ENCODE measurements around the gene RAD54L2.

RAD54L2 gene

GRCh38 chr3:51547274-51547673, 8.8 kb downstream of the RAD54L2 start:
- no peak overlapping the region for H4K8ac ChIP-seq (ENCODE audit: low read depth, low read length)
- peaks cover 11% of the 10 kb centered on the region for H3K79me1 ChIP-seq (ENCODE audit: low read length)
- no peak overlapping the region for H3K4ac ChIP-seq (ENCODE audit: low read depth, low read length)
- H2AK5ac ChIP-seq (ENCODE audit: low read length) = no peak overlapping the region
- H2BK15ac ChIP-seq (replicated peaks; ENCODE audit: low read depth) = no peak overlapping the region
- H3K27ac ChIP-seq (ENCODE audit: low read depth, low read length) = no peak overlapping the region
- no peak overlapping the region for H2BK120ac ChIP-seq (ENCODE audit: low read depth, low read length)
- no peaks in the 10 kb centered on the region for H3K36me3 ChIP-seq (ENCODE audit: control insufficient read depth, insufficient read depth, low read length)
- H3K56ac ChIP-seq (ENCODE audit: low read length) = no peak overlapping the region
- H3K4me1 ChIP-seq (ENCODE audit: control insufficient read depth, low read depth, low read length) = peaks cover 3% of the 10 kb centered on the region
- H4K5ac ChIP-seq (ENCODE audit: low read length) = no peak overlapping the region
- H2BK5ac ChIP-seq (ENCODE audit: low read length) = no peak overlapping the region
- no CpG with 5 or more reads among the region's 6 CpGs for WGBS (ENCODE audit: extremely low coverage, insufficient coverage, low lambda C conversion rate)
- DNase-seq = no peak
- H3K79me2 ChIP-seq (ENCODE audit: control insufficient read depth, insufficient read depth, low read length) = peaks cover 8% of the 10 kb centered on the region
- no peak overlapping the region for H3K23ac ChIP-seq (ENCODE audit: low read length)
- H3K9ac ChIP-seq (ENCODE audit: low read length) = no peak overlapping the region
- no peak overlapping the region for H3K18ac ChIP-seq (ENCODE audit: low read length)
- no peaks in the 10 kb centered on the region for H3K27me3 ChIP-seq (ENCODE audit: insufficient read depth, low read length, poor library complexity)
- no peak overlapping the region for H3K4me2 ChIP-seq (ENCODE audit: low read length)
- H3K4me3 ChIP-seq (ENCODE audit: low read length) = no peak overlapping the region

- Histone ChIP-seq H3K79me2 (ENCODE audit: control insufficient read depth, insufficient read depth, low read length) (peaks cover 6% of the 10 kb centered on the region), H3K18ac (ENCODE audit: low read length) (no peak overlapping the region), H3K9ac (ENCODE audit: low read length) (no peak overlapping the region), H3K36me3 (ENCODE audit: control insufficient read depth, insufficient read depth, low read length) (no peaks in the 10 kb centered on the region), H3K4me3 (ENCODE audit: low read length) (no peak overlapping the region), H3K27me3 (ENCODE audit: insufficient read depth, low read length, poor library complexity) (no peaks in the 10 kb centered on the region), H3K27ac (ENCODE audit: low read depth, low read length) (no peak overlapping the region), H3K4me2 (ENCODE audit: low read length) (no peak overlapping the region), H3K4me1 (ENCODE audit: control insufficient read depth, low read depth, low read length) (no peaks in the 10 kb centered on the region), H2BK15ac (replicated peaks; ENCODE audit: low read depth) (no peak overlapping the region), H3K56ac (ENCODE audit: low read length) (no peak overlapping the region), H2BK120ac (ENCODE audit: low read depth, low read length) (no peak overlapping the region), H3K4ac (ENCODE audit: low read depth, low read length) (no peak overlapping the region), H3K23ac (ENCODE audit: low read length) (no peak overlapping the region), H4K8ac (ENCODE audit: low read depth, low read length) (no peak overlapping the region), H2BK5ac (ENCODE audit: low read length) (no peak overlapping the region), H2AK5ac (ENCODE audit: low read length) (no peak overlapping the region), H3K79me1 (ENCODE audit: low read length) (peaks cover 11% of the 10 kb centered on the region), H4K5ac (ENCODE audit: low read length) (no peak overlapping the region)
- DNase-seq = no peak
- no CpG with 5 or more reads among the region's 10 CpGs for WGBS (ENCODE audit: extremely low coverage, insufficient coverage, low lambda C conversion rate)
Observed at GRCh38 chr3:51549311-51549710, 10.8 kb downstream of the RAD54L2 start.

DNA sequence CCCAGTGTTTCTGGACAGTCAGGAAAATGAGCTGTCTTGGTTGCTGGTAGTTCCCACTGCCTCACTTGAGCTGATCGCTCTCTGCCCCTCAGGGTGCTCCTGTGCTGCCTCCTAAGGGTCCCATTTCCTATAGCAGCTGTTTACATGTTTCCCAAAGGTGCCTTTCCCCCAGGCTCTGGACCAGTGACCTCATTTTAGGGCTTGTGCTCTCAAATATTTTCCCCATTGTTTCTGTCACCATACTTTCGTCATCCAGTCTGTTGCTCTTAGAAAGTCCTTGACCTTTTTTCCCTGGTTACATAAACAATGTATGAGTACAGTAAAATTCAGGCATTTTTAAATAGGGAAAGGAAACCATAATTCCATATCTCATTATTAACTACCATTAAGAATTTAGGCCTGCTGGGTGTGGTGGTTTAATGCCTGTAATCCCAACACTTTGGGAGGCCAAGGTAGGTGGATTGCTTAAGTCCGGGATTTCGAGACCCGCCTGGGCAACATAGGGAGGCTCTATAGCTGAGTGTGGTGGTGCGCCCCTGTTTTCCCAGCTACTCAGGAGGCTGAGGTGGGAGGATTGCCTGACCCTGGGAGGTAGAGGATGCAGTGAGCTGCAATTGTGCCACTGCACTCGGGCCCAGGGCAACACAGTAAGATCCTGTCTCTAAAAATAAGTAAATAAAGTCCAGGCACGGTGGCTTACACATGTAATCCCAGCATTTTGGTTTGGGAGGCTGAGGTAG, 11.7 kb downstream of the RAD54L2 start:
- no peak overlapping the region for H3K23ac ChIP-seq (ENCODE audit: low read length)
- no peak for DNase-seq
- no peaks in the 10 kb centered on the region for H3K36me3 ChIP-seq (ENCODE audit: control insufficient read depth, insufficient read depth, low read length)
- no peak overlapping the region for H2AK5ac ChIP-seq (ENCODE audit: low read length)
- peaks cover 11% of the 10 kb centered on the region for H3K79me1 ChIP-seq (ENCODE audit: low read length)
- no peak overlapping the region for H3K9ac ChIP-seq (ENCODE audit: low read length)
- no peak overlapping the region for H2BK120ac ChIP-seq (ENCODE audit: low read depth, low read length)
- peaks cover 6% of the 10 kb centered on the region for H3K79me2 ChIP-seq (ENCODE audit: control insufficient read depth, insufficient read depth, low read length)
- no peak overlapping the region for H4K8ac ChIP-seq (ENCODE audit: low read depth, low read length)
- no peak overlapping the region for H3K4me2 ChIP-seq (ENCODE audit: low read length)
- H4K5ac ChIP-seq (ENCODE audit: low read length) = no peak overlapping the region
- H2BK15ac ChIP-seq (replicated peaks; ENCODE audit: low read depth) = no peak overlapping the region
- H3K27me3 ChIP-seq (ENCODE audit: insufficient read depth, low read length, poor library complexity) = no peaks in the 10 kb centered on the region
- no peaks in the 10 kb centered on the region for H3K4me1 ChIP-seq (ENCODE audit: control insufficient read depth, low read depth, low read length)
- H3K4ac ChIP-seq (ENCODE audit: low read depth, low read length) = no peak overlapping the region
- no peak overlapping the region for H3K18ac ChIP-seq (ENCODE audit: low read length)
- H2BK5ac ChIP-seq (ENCODE audit: low read length) = no peak overlapping the region
- H3K56ac ChIP-seq (ENCODE audit: low read length) = no peak overlapping the region
- no peak overlapping the region for H3K27ac ChIP-seq (ENCODE audit: low read depth, low read length)
- WGBS (ENCODE audit: extremely low coverage, insufficient coverage, low lambda C conversion rate) = no CpG with 5 or more reads among the region's 8 CpGs
- H3K4me3 ChIP-seq (ENCODE audit: low read length) = no peak overlapping the region

DNA sequence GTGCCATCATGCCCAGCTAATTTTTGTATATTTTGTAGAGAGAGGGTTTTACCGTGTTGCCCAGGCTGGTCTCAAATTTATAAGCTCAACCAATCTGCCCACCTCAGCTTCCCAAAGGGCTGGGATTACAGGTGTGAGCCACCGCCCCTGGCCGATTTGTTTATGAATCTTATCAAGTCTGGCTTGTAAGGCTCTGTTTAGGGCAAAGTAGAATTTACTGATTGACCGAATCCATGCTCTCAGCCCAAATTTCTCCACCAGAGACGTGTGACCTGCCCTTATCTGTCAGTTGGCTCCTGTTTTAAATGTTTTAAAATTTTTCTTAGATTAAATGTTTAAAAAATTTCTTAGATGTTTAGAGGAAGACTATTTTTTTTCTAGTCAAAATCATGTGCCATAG, 19.5 kb downstream of the RAD54L2 start:
- no peak overlapping the region for H2BK5ac ChIP-seq (ENCODE audit: low read length)
- H3K4me2 ChIP-seq (ENCODE audit: low read length) = no peak overlapping the region
- H4K8ac ChIP-seq (ENCODE audit: low read depth, low read length) = no peak overlapping the region
- no CpG with 5 or more reads among the region's 5 CpGs for WGBS (ENCODE audit: extremely low coverage, insufficient coverage, low lambda C conversion rate)
- no peak overlapping the region for H3K4ac ChIP-seq (ENCODE audit: low read depth, low read length)
- H3K56ac ChIP-seq (ENCODE audit: low read length) = no peak overlapping the region
- no peak overlapping the region for H3K27ac ChIP-seq (ENCODE audit: low read depth, low read length)
- H2BK120ac ChIP-seq (ENCODE audit: low read depth, low read length) = no peak overlapping the region
- H3K36me3 ChIP-seq (ENCODE audit: control insufficient read depth, insufficient read depth, low read length) = peaks cover 1% of the 10 kb centered on the region
- DNase-seq = no peak
- H2AK5ac ChIP-seq (ENCODE audit: low read length) = no peak overlapping the region
- no peak overlapping the region for H2BK15ac ChIP-seq (replicated peaks; ENCODE audit: low read depth)
- H3K27me3 ChIP-seq (ENCODE audit: insufficient read depth, low read length, poor library complexity) = no peaks in the 10 kb centered on the region
- no peak overlapping the region for H3K4me3 ChIP-seq (ENCODE audit: low read length)
- no peak overlapping the region for H3K23ac ChIP-seq (ENCODE audit: low read length)
- H3K79me1 ChIP-seq (ENCODE audit: low read length) = peaks cover 5% of the 10 kb centered on the region
- H3K9ac ChIP-seq (ENCODE audit: low read length) = no peak overlapping the region
- H4K5ac ChIP-seq (ENCODE audit: low read length) = no peak overlapping the region
- H3K18ac ChIP-seq (ENCODE audit: low read length) = no peak overlapping the region
- no peaks in the 10 kb centered on the region for H3K4me1 ChIP-seq (ENCODE audit: control insufficient read depth, low read depth, low read length)
- peaks cover 2% of the 10 kb centered on the region for H3K79me2 ChIP-seq (ENCODE audit: control insufficient read depth, insufficient read depth, low read length)

GRCh38 chr3:51559411-51559888, 20.9 kb downstream of the RAD54L2 start:
- Histone ChIP-seq H3K79me2 (ENCODE audit: control insufficient read depth, insufficient read depth, low read length) (peaks cover 2% of the 10 kb centered on the region), H3K4me3 (ENCODE audit: low read length) (no peak overlapping the region), H3K4me2 (ENCODE audit: low read length) (no peak overlapping the region), H2BK120ac (ENCODE audit: low read depth, low read length) (no peak overlapping the region), H2BK15ac (replicated peaks; ENCODE audit: low read depth) (no peak overlapping the region), H3K23ac (ENCODE audit: low read length) (no peak overlapping the region), H4K8ac (ENCODE audit: low read depth, low read length) (no peak overlapping the region), H3K9ac (ENCODE audit: low read length) (no peak overlapping the region), H2AK5ac (ENCODE audit: low read length) (no peak overlapping the region), H4K5ac (ENCODE audit: low read length) (no peak overlapping the region), H3K27me3 (ENCODE audit: insufficient read depth, low read length, poor library complexity) (no peaks in the 10 kb centered on the region), H3K18ac (ENCODE audit: low read length) (no peak overlapping the region), H2BK5ac (ENCODE audit: low read length) (no peak overlapping the region), H3K4ac (ENCODE audit: low read depth, low read length) (no peak overlapping the region), H3K56ac (ENCODE audit: low read length) (no peak overlapping the region), H3K36me3 (ENCODE audit: control insufficient read depth, insufficient read depth, low read length) (peaks cover 1% of the 10 kb centered on the region), H3K27ac (ENCODE audit: low read depth, low read length) (no peak overlapping the region), H3K4me1 (ENCODE audit: control insufficient read depth, low read depth, low read length) (no peaks in the 10 kb centered on the region), H3K79me1 (ENCODE audit: low read length) (peaks cover 5% of the 10 kb centered on the region)
- no peak for DNase-seq
- no CpG with 5 or more reads among the region's 4 CpGs for WGBS (ENCODE audit: extremely low coverage, insufficient coverage, low lambda C conversion rate)

GRCh38 chr3:51559961-51560360, 21.4 kb downstream of the RAD54L2 start:
- DNase-seq = peak; percentile 54
- Histone ChIP-seq H2BK5ac (ENCODE audit: low read length) (no peak overlapping the region), H3K4me1 (ENCODE audit: control insufficient read depth, low read depth, low read length) (no peaks in the 10 kb centered on the region), H2BK120ac (ENCODE audit: low read depth, low read length) (no peak overlapping the region), H2BK15ac (replicated peaks; ENCODE audit: low read depth) (no peak overlapping the region), H4K5ac (ENCODE audit: low read length) (no peak overlapping the region), H3K79me1 (ENCODE audit: low read length) (peaks cover 5% of the 10 kb centered on the region), H4K8ac (ENCODE audit: low read depth, low read length) (no peak overlapping the region), H3K9ac (ENCODE audit: low read length) (no peak overlapping the region), H3K79me2 (ENCODE audit: control insufficient read depth, insufficient read depth, low read length) (peaks cover 3% of the 10 kb centered on the region), H3K36me3 (ENCODE audit: control insufficient read depth, insufficient read depth, low read length) (peaks cover 1% of the 10 kb centered on the region), H3K4me2 (ENCODE audit: low read length) (no peak overlapping the region), H3K18ac (ENCODE audit: low read length) (no peak overlapping the region), H3K27ac (ENCODE audit: low read depth, low read length) (no peak overlapping the region), H3K56ac (ENCODE audit: low read length) (no peak overlapping the region), H2AK5ac (ENCODE audit: low read length) (no peak overlapping the region), H3K4me3 (ENCODE audit: low read length) (no peak overlapping the region), H3K27me3 (ENCODE audit: insufficient read depth, low read length, poor library complexity) (no peaks in the 10 kb centered on the region), H3K23ac (ENCODE audit: low read length) (no peak overlapping the region), H3K4ac (ENCODE audit: low read depth, low read length) (no peak overlapping the region)
